ENCODE measurements around the gene METTL16.
"Not testable (repeated sequence)": the region's sequence is repeated elsewhere in the genome, so short reads cannot be mapped to it uniquely, and the experiment has no call there.

The METTL16 gene, protein sequence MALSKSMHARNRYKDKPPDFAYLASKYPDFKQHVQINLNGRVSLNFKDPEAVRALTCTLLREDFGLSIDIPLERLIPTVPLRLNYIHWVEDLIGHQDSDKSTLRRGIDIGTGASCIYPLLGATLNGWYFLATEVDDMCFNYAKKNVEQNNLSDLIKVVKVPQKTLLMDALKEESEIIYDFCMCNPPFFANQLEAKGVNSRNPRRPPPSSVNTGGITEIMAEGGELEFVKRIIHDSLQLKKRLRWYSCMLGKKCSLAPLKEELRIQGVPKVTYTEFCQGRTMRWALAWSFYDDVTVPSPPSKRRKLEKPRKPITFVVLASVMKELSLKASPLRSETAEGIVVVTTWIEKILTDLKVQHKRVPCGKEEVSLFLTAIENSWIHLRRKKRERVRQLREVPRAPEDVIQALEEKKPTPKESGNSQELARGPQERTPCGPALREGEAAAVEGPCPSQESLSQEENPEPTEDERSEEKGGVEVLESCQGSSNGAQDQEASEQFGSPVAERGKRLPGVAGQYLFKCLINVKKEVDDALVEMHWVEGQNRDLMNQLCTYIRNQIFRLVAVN

DNA sequence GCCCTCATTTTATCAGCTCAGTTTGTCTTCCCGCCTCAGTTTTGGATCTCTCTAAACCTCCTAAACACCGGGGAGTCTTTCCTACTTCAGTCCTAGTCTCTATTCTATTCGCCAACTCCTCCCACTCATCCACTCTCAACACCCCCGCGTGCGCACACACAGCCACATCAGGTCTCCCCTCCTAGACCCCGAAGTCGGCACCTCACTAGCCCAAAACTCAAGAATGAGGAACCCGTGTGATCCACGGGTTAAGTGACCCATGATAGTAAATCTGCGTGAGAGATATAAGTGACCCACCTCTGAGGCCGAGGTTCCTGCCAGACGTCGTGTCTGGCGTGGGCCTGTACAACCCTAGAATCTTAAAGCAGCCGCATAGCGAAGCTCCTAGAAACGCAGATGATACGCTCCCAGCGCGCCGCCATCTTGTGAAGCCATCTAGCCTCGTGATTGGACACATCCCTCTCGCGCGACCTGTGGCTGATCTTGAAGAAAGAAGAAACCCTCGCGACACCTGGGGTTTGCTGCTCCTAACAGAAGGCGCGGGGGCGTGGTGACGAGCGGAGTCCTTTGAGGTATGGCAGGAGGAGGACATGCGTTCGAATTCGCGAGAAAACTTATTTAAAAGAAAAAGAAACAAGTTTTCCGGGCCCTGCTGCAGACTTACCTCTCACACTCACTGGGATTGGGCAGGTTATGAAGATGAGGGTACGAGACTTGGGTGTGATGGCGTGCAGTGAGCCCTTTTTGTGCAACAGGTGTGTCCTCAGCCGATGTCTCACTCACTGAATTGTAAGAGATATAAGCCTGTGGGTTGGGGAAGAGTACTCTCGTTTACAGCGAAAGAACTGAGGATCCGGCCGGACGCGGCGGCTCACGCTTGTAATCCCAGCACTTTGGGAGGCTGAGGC is at the start of gene METTL16:
TSS of gene METTL16 (minus strand) at position 427 of the 908 bp plus-strand sequence. CDS start 9,557 bp downstream, outside the sequence.
- Mint-ChIP-seq H3K4me3 (no peak within 1 kb of the TSS), H3K27ac (no peak within 1 kb of the TSS), H3K9me3 (ENCODE audit: low read depth) (no peaks in the 10 kb centered on the region), H3K27me3 (no peaks in the 10 kb centered on the region), H3K4me1 (ENCODE audit: low read depth) (peaks cover 14% of the 10 kb centered on the region), H3K36me3 (peaks cover 13% of the 10 kb centered on the region)

DNA sequence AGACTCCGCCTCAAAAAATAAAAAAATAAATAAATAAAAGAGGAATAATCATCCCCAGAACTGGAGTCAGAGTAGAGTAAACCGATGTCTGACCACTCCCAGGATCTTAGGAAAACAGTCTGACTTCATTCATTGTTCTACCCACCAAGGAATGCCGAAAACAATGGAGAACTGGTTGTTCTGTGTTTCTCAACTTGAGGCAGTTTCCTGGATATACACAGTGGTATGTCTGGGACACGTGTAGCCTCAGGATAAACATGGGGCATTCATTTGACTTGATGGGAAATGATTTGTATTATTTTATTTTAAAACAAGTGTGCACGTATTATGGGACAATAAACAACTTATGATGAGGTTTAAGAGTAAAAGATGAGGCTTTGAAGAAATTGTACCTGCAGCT is 49.0 kb upstream of the METTL16 start:
- no peaks in the 10 kb centered on the region for H3K27me3 Mint-ChIP-seq
- no peak overlapping the region for H3K27ac Mint-ChIP-seq
- H3K4me1 Mint-ChIP-seq (ENCODE audit: low read depth) = peaks cover 13% of the 10 kb centered on the region
- H3K36me3 Mint-ChIP-seq = no peaks in the 10 kb centered on the region
- H3K9me3 Mint-ChIP-seq (ENCODE audit: low read depth) = no peaks in the 10 kb centered on the region
- no peak overlapping the region for H3K4me3 Mint-ChIP-seq

DNA sequence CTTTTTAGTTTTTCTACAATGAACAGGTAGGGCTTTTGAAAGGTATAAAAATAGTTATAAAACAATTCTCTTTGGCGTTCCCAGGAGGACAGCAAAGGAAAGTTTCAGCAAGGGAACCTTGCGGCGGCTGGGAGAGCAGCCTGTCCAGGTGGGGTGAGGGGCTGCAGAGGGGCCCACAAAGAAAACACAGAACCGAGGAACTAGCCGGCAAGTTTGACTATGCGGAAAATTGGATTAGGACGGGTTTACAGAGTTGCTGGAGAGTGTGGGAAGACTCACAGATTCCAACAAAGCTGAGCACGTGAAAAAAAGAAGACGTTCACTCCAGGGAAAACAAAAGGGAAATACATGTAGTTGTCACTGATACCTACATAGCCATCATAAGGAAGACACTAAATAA is 40.2 kb upstream of the METTL16 start:
- Mint-ChIP-seq H3K36me3 (no peaks in the 10 kb centered on the region), H3K9me3 (ENCODE audit: low read depth) (no peaks in the 10 kb centered on the region), H3K4me1 (ENCODE audit: low read depth) (peaks cover 5% of the 10 kb centered on the region), H3K27me3 (no peaks in the 10 kb centered on the region), H3K27ac (no peak overlapping the region), H3K4me3 (no peak overlapping the region)

DNA sequence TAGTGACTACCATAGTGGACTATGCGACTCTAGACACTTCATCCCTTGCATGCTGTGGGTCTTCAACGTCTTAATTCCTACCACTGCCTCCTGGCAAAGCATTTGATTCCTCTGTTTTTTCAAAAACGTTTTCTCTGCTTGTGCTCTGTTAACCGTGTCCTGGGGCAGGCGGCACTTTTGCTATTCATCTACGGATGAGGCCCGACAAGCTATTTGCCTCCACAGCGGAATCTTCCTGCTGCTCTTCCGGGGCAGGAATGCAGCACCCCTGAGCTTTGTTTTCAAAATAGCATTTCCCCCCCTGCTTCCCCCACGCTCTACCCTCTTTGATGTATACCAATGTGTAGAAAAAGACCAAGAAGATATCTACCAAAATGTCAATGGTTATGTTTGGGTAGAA is 39.8 kb upstream of the METTL16 start:
- no peaks in the 10 kb centered on the region for H3K27me3 Mint-ChIP-seq
- H3K27ac Mint-ChIP-seq = no peak overlapping the region
- no peaks in the 10 kb centered on the region for H3K9me3 Mint-ChIP-seq (ENCODE audit: low read depth)
- H3K4me1 Mint-ChIP-seq (ENCODE audit: low read depth) = peaks cover 5% of the 10 kb centered on the region
- no peak overlapping the region for H3K4me3 Mint-ChIP-seq
- H3K36me3 Mint-ChIP-seq = no peaks in the 10 kb centered on the region

DNA sequence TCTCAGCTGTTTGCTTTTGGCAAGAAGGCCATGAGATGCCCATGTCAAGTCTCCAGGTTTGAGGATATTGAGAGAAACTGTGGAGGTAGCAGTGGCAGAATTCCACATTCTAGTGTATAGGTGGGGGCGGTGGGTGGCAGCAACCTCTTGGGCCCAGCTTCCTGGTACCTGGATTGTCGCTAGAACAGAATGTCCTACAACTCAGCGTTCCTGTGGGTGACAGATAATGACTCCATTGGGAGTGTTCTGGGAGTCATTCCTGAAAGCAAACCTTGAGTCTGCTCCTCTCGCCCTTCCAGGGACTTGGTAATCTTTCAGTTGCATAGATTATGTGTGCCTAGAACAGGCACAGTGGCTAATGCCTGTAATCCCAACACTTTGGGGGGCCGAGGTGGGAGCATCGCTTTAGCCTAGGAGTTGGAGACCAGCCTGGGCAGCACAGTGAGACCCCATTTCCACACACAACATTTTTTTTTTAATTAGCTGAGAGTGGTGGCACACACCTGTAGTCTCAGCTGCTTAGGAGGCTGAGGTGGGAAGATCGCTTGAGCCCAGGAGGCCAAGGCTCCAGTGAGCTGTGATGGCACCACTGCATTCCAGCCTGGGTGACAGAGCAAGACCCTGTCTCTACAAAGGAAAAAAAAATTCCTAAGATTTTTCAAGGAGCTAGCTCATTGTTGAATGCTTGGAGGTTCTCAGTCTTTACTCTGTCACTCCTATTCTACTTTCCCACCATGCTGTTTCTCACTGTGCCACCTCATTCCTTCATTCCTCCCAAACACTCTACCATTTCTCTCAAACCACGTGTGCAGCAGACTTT is 37.9 kb upstream of the METTL16 start:
- H3K9me3 Mint-ChIP-seq (ENCODE audit: low read depth) = no peaks in the 10 kb centered on the region
- H3K4me1 Mint-ChIP-seq (ENCODE audit: low read depth) = peaks cover 5% of the 10 kb centered on the region
- H3K27ac Mint-ChIP-seq = no peak overlapping the region
- no peaks in the 10 kb centered on the region for H3K27me3 Mint-ChIP-seq
- H3K4me3 Mint-ChIP-seq = no peak overlapping the region
- H3K36me3 Mint-ChIP-seq = no peaks in the 10 kb centered on the region

DNA sequence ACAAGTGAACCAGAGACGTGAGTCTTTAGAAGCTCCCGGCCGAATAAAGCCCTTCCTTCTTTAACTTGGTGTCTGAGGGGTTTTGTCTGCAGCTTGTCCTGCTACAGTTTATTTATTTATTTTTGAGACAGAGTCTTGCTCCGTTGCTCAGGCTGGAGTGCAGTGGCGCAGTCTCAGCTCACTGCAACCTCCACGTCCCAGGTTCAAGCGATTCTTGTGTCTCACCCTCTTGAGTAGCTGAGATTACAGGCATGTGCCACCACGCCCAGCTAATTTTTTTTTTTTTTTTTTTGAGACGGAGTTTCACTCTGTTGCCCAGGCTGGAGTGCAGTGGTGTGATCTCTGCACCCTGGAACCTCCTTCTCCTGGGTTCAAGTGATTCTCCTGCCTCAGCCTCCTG is 36.3 kb upstream of the METTL16 start:
- not testable (repeated sequence) for H3K27me3 Mint-ChIP-seq; H3K36me3 Mint-ChIP-seq; H3K9me3 Mint-ChIP-seq (ENCODE audit: low read depth); H3K4me1 Mint-ChIP-seq (ENCODE audit: low read depth); H3K4me3 Mint-ChIP-seq; H3K27ac Mint-ChIP-seq

DNA sequence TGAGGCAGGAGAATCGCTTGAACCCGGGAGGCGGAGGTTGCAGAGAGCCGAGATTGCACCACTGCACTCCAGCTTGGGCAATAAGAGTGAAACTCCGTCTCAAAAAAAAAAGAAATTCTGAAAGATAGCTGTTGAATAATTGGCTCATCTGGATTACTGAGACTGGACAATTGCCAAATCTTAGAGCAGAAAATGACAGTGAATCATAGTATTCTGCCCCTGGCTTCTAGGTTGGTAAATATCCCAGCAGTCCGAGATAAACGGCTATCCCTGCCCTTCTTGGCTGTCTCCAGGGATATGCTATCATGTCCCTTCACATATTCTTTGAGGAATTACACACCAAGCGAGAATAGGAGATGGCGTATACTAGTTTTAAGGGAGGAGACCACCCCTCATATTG is 35.5 kb upstream of the METTL16 start:
- H3K27ac Mint-ChIP-seq = no peak overlapping the region
- no peaks in the 10 kb centered on the region for H3K36me3 Mint-ChIP-seq
- no peaks in the 10 kb centered on the region for H3K9me3 Mint-ChIP-seq (ENCODE audit: low read depth)
- no peaks in the 10 kb centered on the region for H3K27me3 Mint-ChIP-seq
- H3K4me3 Mint-ChIP-seq = no peak overlapping the region
- peaks cover 5% of the 10 kb centered on the region for H3K4me1 Mint-ChIP-seq (ENCODE audit: low read depth)

DNA sequence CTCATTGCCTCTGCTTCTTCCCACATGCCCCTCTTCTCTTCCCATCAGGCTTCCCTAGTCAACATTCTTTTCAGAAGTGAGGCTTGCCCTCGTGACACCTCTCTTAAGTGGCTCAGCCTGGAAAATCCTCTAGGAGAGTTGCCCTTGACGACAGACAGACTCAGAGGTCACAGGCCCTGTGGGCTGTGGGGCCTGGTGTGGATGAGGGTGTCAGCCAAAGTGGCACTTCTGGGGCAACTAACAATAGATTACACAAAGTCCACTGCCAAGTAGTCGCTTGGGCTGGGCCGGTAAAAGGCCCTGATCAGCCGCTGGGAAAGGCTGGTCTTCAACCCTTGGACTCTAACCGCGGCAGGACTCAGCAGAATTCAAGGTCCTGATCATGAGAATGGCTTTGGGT is 33.7 kb upstream of the METTL16 start:
- Mint-ChIP-seq H3K4me1 (ENCODE audit: low read depth) (no peaks in the 10 kb centered on the region), H3K27me3 (no peaks in the 10 kb centered on the region), H3K36me3 (no peaks in the 10 kb centered on the region), H3K9me3 (ENCODE audit: low read depth) (no peaks in the 10 kb centered on the region), H3K4me3 (no peak overlapping the region), H3K27ac (no peak overlapping the region)

DNA sequence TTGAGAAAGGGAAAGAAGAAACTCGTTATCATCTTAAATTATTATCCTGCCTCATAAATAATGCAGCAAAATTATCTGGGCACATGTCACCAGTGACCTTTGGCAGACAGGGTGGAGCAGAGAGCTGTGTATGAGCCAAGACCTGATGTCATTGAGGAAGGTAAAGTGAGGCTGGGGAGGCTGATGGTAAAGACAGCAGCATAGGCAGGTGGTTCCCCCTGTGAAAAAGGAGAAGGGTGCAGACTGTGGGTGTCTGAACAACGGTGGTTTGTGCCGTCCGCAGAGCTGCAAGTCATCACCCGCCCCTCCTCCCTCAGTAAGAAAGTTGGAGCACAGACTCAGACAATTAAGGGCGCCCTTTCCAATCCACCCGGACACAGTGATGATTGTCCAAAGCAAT is 30.8 kb upstream of the METTL16 start:
- H3K4me1 Mint-ChIP-seq (ENCODE audit: low read depth) = peaks cover 3% of the 10 kb centered on the region
- H3K9me3 Mint-ChIP-seq (ENCODE audit: low read depth) = no peaks in the 10 kb centered on the region
- H3K27me3 Mint-ChIP-seq = no peaks in the 10 kb centered on the region
- no peak overlapping the region for H3K27ac Mint-ChIP-seq
- no peak overlapping the region for H3K4me3 Mint-ChIP-seq
- no peaks in the 10 kb centered on the region for H3K36me3 Mint-ChIP-seq

DNA sequence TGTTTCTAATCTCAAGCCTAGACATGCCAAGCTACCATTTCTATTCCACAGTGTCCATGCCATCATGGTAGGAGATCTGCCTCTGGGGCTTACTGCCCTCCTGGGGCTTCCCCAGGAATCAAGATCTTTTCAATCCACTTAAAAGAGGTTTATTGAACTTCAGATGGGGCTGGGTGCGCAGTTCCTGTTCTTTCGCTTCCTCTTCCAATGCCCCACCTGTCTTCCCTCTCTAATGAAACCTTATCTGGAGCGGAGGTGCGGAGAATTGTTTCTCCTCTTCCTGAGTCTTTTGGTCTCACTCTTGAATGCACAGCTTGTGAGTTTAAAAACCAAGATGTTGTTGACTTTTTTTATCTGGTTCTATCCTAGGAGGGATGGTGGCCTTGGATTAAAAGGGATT is 30.4 kb upstream of the METTL16 start:
- Mint-ChIP-seq H3K4me1 (ENCODE audit: low read depth) (peaks cover 3% of the 10 kb centered on the region), H3K4me3 (no peak overlapping the region), H3K27ac (no peak overlapping the region), H3K27me3 (no peaks in the 10 kb centered on the region), H3K9me3 (ENCODE audit: low read depth) (no peaks in the 10 kb centered on the region), H3K36me3 (no peaks in the 10 kb centered on the region)

DNA sequence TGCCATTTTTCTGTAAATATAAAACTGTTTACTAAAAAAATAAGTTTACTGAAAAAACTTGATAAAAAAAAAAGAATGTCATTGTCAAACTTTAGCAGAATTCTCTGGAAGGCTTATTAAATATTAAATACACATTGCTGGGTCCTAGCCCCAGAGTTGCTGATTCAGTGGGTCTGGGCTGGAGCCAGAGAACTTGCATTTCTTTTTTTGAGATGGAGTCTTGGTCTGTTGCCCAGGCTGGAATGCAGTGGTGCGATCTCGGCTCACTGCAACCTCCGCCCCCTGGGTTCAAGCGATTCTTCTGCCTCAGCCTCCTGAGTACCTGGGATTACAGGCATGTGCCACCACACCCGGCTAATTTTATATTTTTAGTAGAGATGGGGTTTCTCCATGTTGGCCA is 25.9 kb upstream of the METTL16 start:
- not testable (repeated sequence) for H3K36me3 Mint-ChIP-seq; H3K27ac Mint-ChIP-seq; H3K4me3 Mint-ChIP-seq; H3K4me1 Mint-ChIP-seq (ENCODE audit: low read depth); H3K9me3 Mint-ChIP-seq (ENCODE audit: low read depth); H3K27me3 Mint-ChIP-seq

DNA sequence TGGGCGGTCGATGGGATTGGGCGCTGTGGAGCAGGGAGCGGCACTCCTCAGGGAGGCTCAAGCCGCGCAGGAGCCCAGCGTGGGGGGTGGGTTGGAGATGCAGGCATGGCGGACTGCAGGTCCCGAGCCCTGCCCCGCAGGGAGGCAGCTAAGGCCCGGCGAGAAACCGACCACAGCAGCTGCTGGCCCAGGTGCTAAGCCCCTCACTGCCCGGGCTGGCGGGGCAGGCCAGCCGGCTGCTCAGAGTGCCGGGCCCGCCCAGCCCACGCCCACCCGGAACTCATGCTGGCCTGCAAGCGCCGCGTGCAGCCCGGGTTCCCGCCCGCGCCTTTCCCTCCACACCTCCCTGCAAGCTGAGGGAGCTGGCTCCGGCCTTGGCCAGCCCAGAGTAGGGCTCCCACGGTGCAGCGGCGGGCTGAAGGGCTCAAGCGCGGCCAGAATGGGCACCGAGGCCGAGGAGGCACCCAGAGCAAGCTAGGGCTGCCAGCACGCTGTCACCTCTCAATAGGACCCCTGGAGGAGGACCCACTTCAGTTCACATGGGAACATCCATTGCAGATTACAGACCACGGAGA is 20.5 kb upstream of the METTL16 start:
- H3K27ac Mint-ChIP-seq = no peak overlapping the region
- no peaks in the 10 kb centered on the region for H3K9me3 Mint-ChIP-seq (ENCODE audit: low read depth)
- H3K4me3 Mint-ChIP-seq = no peak overlapping the region
- H3K27me3 Mint-ChIP-seq = no peaks in the 10 kb centered on the region
- no peaks in the 10 kb centered on the region for H3K36me3 Mint-ChIP-seq
- H3K4me1 Mint-ChIP-seq (ENCODE audit: low read depth) = peaks cover 12% of the 10 kb centered on the region

DNA sequence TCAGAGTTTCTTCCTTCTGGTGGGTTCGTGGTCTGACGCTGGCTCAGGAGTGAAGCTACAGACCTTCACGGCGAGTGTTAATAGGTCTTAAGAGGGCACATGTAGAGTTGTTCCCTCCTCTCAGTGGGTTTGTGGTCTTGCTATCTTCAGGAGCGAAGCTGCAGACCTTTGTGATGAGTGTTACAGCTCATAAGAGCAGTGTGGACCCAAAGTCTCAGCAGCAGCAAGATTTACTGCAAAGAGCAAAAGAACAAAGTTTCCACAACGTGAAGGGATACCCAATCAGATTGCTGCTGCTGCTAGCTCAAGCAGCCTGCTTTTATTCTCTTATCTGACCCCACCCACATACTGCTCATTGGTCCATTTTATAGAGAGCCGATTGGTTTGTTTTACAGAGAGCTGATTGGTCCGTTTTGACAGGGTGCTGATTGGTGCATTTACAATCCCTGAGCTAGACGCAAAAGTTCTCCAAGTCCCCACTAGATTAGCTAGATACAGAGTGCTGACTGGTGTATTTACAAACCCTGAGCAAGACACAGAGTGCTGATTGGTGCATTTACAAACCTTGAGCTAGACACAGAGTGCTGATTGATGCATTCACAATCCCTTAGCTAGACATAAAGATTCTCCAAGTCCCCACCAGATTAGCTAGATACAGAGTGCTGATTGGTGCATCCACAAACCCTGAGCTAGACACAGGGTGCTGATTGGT is 19.7 kb upstream of the METTL16 start:
- Mint-ChIP-seq H3K4me3 (peak overlapping the region; percentile 77), H3K27ac (peak overlapping the region; percentile 78), H3K4me1 (ENCODE audit: low read depth) (peaks cover 12% of the 10 kb centered on the region)
- H3K36me3 Mint-ChIP-seq; H3K9me3 Mint-ChIP-seq (ENCODE audit: low read depth); H3K27me3 Mint-ChIP-seq: not testable (repeated sequence)

Measured in activated naive CD8-positive, alpha-beta T cell (primary cell).